ENCODE measurements around the gene CCNQ. TPM values are rescaled to one million over a fixed set of nuclear protein-coding genes. Genes with fewer than 3 reads are reported as not detected.

Gene CCNQ
- total and polyA plus RNA-seq, 2 of the 8 experiments (the other 6 are each of a cell fraction or from before 2014, with no cell fraction given), result 16.6 to 32.1 TPM

DNA sequence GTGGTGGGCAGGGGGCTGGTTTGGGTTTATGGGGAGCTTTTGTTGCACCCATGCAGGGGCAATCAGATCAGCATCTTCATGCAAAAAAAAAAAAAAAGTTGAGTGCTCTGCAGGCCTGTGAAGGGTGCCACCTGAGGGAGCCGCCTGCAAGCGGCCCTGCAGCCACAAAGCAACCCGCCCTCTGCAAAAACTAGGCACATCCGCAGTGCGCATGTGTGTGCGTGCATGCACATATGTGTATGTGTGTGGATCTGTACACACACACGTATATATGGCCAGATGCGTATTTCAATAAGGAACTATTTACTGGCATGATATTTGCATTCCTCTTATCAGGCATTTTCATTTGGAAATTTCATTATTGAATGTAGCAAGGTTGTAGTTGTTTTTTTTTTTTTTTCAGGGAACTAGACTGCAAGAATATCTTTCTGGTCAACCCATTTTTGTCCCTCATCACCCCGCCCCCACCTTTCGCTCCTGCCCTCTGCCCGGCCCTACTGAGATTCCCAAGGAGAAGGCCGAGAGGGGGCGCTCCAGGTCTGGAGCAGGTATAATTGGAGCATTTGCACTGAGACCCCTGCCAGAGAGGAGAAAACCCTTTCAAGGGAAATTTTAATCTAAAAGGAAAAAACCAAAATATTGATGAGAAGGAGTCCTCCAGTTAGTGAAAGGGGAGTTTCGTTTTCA is 18.1 kb downstream of the CCNQ start:
- H3K79me1 ChIP-seq (ENCODE audit: low read depth, low read length), result no peaks in the 10 kb centered on the region; the same call in 1 of the 2 replicates
- WGBS, 2 experiments (ENCODE audit: extremely low coverage in 1 of 2, insufficient coverage in 1 of 2, insufficient read length in 1 of 2, insufficient replicate concordance in 2 of 2, low coverage in 1 of 2, low lambda C conversion rate in 2 of 2, missing lambda C conversion rate in 1 of 2), result 44% methylated on average over 7 of the region's 14 CpGs; no CpG with 5 or more reads in 1 of the 2 experiments
- no peak overlapping the region for H2BK20ac ChIP-seq (ENCODE audit: low read length)
- no peak overlapping the region for H3K18ac ChIP-seq (ENCODE audit: extremely low read depth, low read length)
- no peaks in the 10 kb centered on the region for H3K23me2 ChIP-seq (ENCODE audit: low read depth, low read length)
- no peak overlapping the region for H2BK5ac ChIP-seq (ENCODE audit: low read depth, low read length)
- H3K4me3 ChIP-seq (ENCODE audit: extremely low read depth in 1 of 4, insufficient read depth in 2 of 4, low read depth in 3 of 4, low read length in 4 of 4), result no peak overlapping the region
- no peak overlapping the region for H2BK120ac ChIP-seq (replicated peaks; ENCODE audit: low read depth, low read length)
- no peak overlapping the region for H3K14ac ChIP-seq (ENCODE audit: insufficient read length)
- TF ChIP-seq CREB1 (IDR thresholded peaks at IDR 0.05), result no peak
- TF ChIP-seq, protein P1, sequence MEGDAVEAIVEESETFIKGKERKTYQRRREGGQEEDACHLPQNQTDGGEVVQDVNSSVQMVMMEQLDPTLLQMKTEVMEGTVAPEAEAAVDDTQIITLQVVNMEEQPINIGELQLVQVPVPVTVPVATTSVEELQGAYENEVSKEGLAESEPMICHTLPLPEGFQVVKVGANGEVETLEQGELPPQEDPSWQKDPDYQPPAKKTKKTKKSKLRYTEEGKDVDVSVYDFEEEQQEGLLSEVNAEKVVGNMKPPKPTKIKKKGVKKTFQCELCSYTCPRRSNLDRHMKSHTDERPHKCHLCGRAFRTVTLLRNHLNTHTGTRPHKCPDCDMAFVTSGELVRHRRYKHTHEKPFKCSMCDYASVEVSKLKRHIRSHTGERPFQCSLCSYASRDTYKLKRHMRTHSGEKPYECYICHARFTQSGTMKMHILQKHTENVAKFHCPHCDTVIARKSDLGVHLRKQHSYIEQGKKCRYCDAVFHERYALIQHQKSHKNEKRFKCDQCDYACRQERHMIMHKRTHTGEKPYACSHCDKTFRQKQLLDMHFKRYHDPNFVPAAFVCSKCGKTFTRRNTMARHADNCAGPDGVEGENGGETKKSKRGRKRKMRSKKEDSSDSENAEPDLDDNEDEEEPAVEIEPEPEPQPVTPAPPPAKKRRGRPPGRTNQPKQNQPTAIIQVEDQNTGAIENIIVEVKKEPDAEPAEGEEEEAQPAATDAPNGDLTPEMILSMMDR (IDR thresholded peaks at IDR 0.05; ENCODE audit: control extremely low read depth in 1 of 3, insufficient read depth in 1 of 3, low read depth in 1 of 3, low read length in 3 of 3), result peak in 2 of 3 experiments; percentile 44 to 65; a peak in 3 of 4 replicates
- peak; percentile 34 to 53 for TF ChIP-seq RAD21 (IDR thresholded peaks at IDR 0.05 in 1 of 2, conservative IDR thresholded peaks at IDR 0.05 in 1 of 2; ENCODE audit: low read depth in 2 of 2, low read length in 2 of 2)
- H4K5ac ChIP-seq (ENCODE audit: insufficient read length, low read depth, low read length), result no peak overlapping the region
- no peak overlapping the region for H3K56ac ChIP-seq (replicated peaks; ENCODE audit: insufficient read length, low read depth, low read length)
- H3K27ac ChIP-seq (ENCODE audit: low read depth, low read length), result no peak overlapping the region
- H3K27me3 ChIP-seq (replicated peaks in 1 of 4; ENCODE audit: control insufficient read depth in 3 of 4, extremely low read depth in 1 of 4, insufficient read depth in 3 of 4, low read length in 3 of 4), result no peaks in the 10 kb centered on the region
- no peak overlapping the region for H2AK5ac ChIP-seq (ENCODE audit: low read depth, low read length)
- CTCF ChIA-PET (ENCODE audit: partially characterized antibody), result interaction anchor here (0.6 to 4.8 kb wide), 19 partner anchors 9 to 943 kb away, joined by 3 to 27 read pairs (median 4); no protein-coding TSS in a partner anchor
- H4K91ac ChIP-seq (replicated peaks; ENCODE audit: insufficient read length, low read length), result no peak overlapping the region
- H3K36me3 ChIP-seq (ENCODE audit: control insufficient read depth in 2 of 4, insufficient read depth in 4 of 4, low read length in 3 of 4), result no peaks in the 10 kb centered on the region
- no peak overlapping the region for H2AFZ ChIP-seq (ENCODE audit: low read length)
- FAIRE-seq (no peak), DNase-seq (ENCODE audit: low read depth in 1 of 2, low spot score in 2 of 2) (peak in 1 of 2 experiments; percentile 76)
- H4K20me1 ChIP-seq (replicated peaks in 1 of 2; ENCODE audit: control insufficient read depth in 1 of 2, insufficient read depth in 2 of 2, low read length in 2 of 2), result no peaks in the 10 kb centered on the region
- H3K23ac ChIP-seq (ENCODE audit: insufficient read length), result no peak overlapping the region
- POLR2A ChIA-PET (ENCODE audit: partially characterized antibody), result interaction anchor here (0.8 kb wide), 1 partner anchor 14 kb away, joined by 3 read pairs; no protein-coding TSS in a partner anchor
- H3K9me3 ChIP-seq (ENCODE audit: insufficient read depth in 2 of 2, low read depth in 1 of 2, low read length in 1 of 2), result no peaks in the 10 kb centered on the region
- H4K8ac ChIP-seq (ENCODE audit: extremely low read depth, insufficient read depth, low read length), result no peak overlapping the region; the same call in 1 of the 2 replicates
- H3K9ac ChIP-seq (replicated peaks in 1 of 4; ENCODE audit: extremely low read depth in 1 of 4, low read depth in 3 of 4, low read length in 3 of 4), result no peak overlapping the region
- H2BK15ac ChIP-seq (ENCODE audit: low read length), result no peak overlapping the region
- H3K4ac ChIP-seq (replicated peaks; ENCODE audit: insufficient read length, low read depth, low read length), result no peak overlapping the region
- no peak overlapping the region for H3K4me2 ChIP-seq (ENCODE audit: insufficient read depth in 1 of 2, low read depth in 2 of 2, low read length in 2 of 2)
- peaks cover 0 to 11% (median 1%) of the 10 kb centered on the region in 4 experiments; a peak in 3 of 7 replicates for H3K4me1 ChIP-seq (replicated peaks in 1 of 4; ENCODE audit: control insufficient read depth in 3 of 4, insufficient read depth in 4 of 4, low read length in 3 of 4)
- H2BK12ac ChIP-seq (ENCODE audit: low read depth, low read length), result no peak overlapping the region
- no peaks in the 10 kb centered on the region for H3K79me2 ChIP-seq (ENCODE audit: control insufficient read depth in 1 of 2, insufficient read depth in 2 of 2, low read length in 2 of 2)

Data from H1 (cell line).